SU-DHL-6 (cell line): ENCODE results near the gene GBA2.

Source experiments
- EZH2phosphoT487 ChIP-seq: fragments of 200-600 bp; sonication (generic), shearing (Covaris generic); conservative IDR thresholded peaks from 2 replicates; pipeline ENCODE4 v1.6.1; 2018; ENCODE audit warnings: mild to moderate bottlenecking, antibody characterized with exemption, low read length, moderate library complexity, mixed read lengths
- TF ChIP-seq, protein P1 (sequence below): fragments of 200-600 bp; sonication (generic); IDR thresholded peaks from one replicate; pipeline ENCODE4 v1.5.1; 2017; ENCODE audit warnings: antibody characterized with exemption, mild to moderate bottlenecking, low read length, moderate library complexity; ENCODE audit not compliant: insufficient read depth, poor library complexity, severe bottlenecking

DNA sequence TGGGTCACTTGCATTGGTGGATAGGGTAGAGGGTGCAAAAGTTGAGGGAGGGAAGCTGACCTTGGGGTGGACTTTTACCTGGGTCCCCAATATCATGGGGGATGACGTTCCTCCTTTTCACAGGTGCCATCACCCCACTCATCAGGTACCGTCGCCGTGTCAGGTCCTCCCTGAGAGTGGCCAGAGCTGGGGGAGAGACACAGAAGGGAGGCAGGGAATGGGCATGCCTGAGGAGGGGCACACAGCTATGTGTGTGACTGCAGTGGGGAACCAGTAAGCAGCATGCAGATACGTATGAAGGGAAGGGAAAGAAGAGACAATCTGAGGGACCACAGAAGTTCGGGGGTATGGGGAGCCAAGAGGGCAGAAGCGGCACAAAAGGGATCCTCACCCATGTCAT, 10.1 kb downstream of the GBA2 start:
- TF ChIP-seq, protein P1, sequence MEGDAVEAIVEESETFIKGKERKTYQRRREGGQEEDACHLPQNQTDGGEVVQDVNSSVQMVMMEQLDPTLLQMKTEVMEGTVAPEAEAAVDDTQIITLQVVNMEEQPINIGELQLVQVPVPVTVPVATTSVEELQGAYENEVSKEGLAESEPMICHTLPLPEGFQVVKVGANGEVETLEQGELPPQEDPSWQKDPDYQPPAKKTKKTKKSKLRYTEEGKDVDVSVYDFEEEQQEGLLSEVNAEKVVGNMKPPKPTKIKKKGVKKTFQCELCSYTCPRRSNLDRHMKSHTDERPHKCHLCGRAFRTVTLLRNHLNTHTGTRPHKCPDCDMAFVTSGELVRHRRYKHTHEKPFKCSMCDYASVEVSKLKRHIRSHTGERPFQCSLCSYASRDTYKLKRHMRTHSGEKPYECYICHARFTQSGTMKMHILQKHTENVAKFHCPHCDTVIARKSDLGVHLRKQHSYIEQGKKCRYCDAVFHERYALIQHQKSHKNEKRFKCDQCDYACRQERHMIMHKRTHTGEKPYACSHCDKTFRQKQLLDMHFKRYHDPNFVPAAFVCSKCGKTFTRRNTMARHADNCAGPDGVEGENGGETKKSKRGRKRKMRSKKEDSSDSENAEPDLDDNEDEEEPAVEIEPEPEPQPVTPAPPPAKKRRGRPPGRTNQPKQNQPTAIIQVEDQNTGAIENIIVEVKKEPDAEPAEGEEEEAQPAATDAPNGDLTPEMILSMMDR = no peak
- no peak for TF ChIP-seq EZH2phosphoT487
